Measurements from ENCODE around the gene NDRG2. TPM values are rescaled to one million over a fixed set of nuclear protein-coding genes. Genes with fewer than 3 reads are reported as not detected.
"Not testable (repeated sequence)": the region's sequence is repeated elsewhere in the genome, so short reads cannot be mapped to it uniquely, and the experiment has no call there.

The NDRG2 gene
- polyA plus RNA-seq, 4 donors: 44.5 to 129 (median 71.4) TPM

DNA sequence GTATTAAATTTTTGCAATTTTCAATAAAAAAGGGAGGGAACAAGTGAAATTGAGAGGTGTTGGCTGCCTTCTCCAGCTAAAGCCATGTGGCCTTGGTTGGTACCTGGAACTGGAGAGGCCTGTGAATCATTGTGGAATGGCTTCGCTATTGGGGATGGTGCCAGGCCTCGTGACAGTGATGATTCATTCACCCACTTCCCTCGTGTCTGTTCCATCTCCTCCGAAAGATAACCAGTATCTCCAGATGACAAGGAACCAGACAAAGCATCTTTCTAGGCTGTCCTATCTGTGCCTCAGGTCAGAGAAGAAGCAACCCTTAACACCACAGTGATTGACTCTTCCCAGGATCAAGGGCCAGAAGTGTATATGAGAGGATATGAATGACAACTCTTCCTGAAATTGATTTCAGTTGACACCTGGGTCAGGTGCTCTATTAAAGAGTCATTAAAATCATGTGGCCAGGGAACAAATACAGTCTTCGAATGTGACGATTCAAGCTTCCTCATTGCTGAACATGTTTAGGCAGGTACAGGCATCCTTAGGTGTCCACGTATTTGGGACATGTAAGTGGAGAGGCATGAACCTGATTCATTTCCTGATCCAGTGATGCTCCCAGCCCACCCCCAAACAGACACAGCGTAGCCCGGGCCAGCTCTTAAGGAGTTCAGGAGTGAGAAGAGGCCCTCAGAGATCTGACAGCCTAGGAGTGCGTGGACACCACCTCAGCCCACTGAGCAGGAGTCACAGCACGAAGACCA is 17.0 kb upstream of the NDRG2 start, which contains the start of gene RNASE7:
Gene RNASE7, plus strand, starts transcription at position 687 of the 758 bp plus-strand sequence. CDS start 631 bp downstream, outside the sequence.
- Histone ChIP-seq H3K4me3 (ENCODE audit: low read depth in 1 of 3, low read length in 3 of 3) (no peak within 1 kb of the TSS), H3K9me3 (ENCODE audit: control insufficient read depth in 2 of 2, insufficient read depth in 1 of 2, low read depth in 1 of 2, low read length in 1 of 2) (no peaks in the 10 kb centered on the region), H3K36me3 (ENCODE audit: control insufficient read depth in 3 of 3, insufficient read depth in 2 of 3, low read depth in 1 of 3, low read length in 3 of 3) (no peaks in the 10 kb centered on the region), H3K27ac (ENCODE audit: low read depth in 1 of 3, low read length in 2 of 3) (no peak within 1 kb of the TSS), H3K27me3 (ENCODE audit: control insufficient read depth in 3 of 3, insufficient read depth in 3 of 3, low read length in 3 of 3) (no peaks in the 10 kb centered on the region), H3K4me1 (ENCODE audit: control insufficient read depth in 3 of 3, insufficient read depth in 2 of 3, low read depth in 1 of 3, low read length in 2 of 3) (peaks cover 0 to 33% (median 5%) of the 10 kb centered on the region in 3 donors)
- 68 to 79% (median 78%) methylated on average over 11 of the region's 11 CpGs for WGBS, 3 donors
- DNase-seq (no peak), FAIRE-seq (no peak)

DNA sequence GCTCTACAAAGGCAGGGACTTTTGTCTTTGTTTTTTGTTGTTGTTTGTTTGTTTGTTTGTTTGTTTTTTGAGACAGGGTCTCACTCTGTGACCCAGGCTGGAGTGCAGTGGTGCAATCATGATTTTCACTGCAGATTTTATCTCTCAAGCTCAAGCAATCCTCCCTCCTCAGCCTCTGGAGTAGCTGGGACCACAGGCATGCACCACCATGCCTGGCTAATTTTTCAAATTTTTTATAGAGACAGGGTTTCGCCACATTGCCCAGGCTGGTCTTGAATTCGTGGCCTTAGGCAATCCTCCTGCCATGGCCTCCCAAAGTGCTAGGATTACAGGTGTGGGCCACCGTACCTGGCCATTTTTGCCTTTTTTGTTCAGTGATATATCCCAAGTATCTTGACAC is 16.1 kb upstream of the NDRG2 start:
- not testable (repeated sequence) for H3K36me3 ChIP-seq (ENCODE audit: control insufficient read depth in 3 of 3, insufficient read depth in 2 of 3, low read depth in 1 of 3, low read length in 3 of 3); DNase-seq; FAIRE-seq; H3K4me3 ChIP-seq (ENCODE audit: low read depth in 1 of 3, low read length in 3 of 3); H3K27me3 ChIP-seq (ENCODE audit: control insufficient read depth in 3 of 3, insufficient read depth in 3 of 3, low read length in 3 of 3); H3K27ac ChIP-seq (ENCODE audit: low read depth in 1 of 3, low read length in 2 of 3); H3K9me3 ChIP-seq (ENCODE audit: control insufficient read depth in 2 of 2, insufficient read depth in 1 of 2, low read depth in 1 of 2, low read length in 1 of 2)
- 73 to 83% (median 76%) methylated on average over 3 of the region's 3 CpGs for WGBS, 3 donors
- H3K4me1 ChIP-seq (ENCODE audit: control insufficient read depth in 3 of 3, insufficient read depth in 2 of 3, low read depth in 1 of 3, low read length in 2 of 3): peaks cover 0 to 37% (median 5%) of the 10 kb centered on the region in 3 donors

DNA sequence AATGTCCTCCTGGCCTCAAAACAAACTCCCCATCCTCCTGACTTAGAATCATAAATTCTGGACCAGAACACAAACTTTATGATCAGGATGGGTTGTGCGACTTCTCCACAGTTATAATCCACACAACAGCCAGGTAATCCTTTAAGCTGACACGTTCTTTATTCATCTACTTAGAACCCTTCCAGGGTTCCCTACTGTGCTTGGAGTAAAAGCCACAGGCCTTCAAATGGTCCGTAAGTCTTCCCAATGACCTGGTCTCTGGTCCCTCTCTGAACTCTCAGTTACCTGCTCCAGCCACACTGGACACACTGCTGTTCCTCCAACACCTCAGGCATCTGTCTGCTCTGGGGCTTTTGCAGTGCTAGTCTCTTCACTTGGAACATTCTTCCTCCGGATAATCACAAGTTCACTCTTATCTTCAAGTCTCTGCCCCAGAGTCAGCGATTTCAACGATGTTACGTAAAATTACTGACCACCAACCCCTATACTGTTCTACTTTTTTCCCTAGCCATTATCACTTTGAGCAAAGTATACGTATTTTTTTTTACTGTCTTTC is 15.6 kb upstream of the NDRG2 start:
- Histone ChIP-seq H3K27ac (ENCODE audit: low read depth in 1 of 3, low read length in 2 of 3) (no peak overlapping the region), H3K9me3 (ENCODE audit: control insufficient read depth in 2 of 2, insufficient read depth in 1 of 2, low read depth in 1 of 2, low read length in 1 of 2) (no peaks in the 10 kb centered on the region)
- no peak for FAIRE-seq

DNA sequence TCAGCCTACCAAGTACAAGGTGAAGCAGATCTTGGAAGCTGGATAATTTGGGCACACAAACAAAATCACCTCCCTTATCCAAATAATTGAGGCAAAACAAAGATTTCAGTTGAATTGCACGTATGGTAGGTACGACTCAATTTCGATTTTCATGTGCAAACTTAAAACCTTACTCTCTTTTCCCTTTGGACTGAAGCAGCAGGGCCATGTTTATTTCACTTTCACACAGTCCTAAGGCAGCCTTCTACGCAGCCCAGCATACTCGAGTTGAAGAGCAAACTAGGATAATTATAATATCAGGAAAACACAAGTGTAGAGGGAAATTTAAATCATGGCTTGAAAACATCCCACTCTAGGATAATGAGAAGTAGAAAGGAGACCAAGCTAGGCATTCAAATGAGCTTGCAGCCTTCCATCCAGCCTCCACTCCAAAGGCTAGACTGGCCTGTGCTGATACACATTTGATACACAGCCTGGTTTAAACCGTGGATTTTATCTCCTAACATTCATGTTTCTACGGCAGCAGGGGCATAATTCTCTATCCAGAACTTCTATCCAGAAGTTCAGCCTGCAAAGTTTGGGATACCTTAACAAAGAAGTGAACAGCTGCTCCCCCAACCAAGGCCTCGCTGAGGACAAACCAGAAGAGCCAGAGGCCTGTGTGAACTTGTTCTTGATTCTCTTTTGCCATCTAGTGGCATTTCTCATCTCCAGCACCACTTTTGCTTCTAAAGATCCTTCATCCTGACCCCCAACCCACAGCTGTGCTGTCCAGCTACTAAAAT is 14.9 kb upstream of the NDRG2 start:
- no peak for FAIRE-seq
- DNase-seq: peak; percentile 68 to 78
- peaks cover 0 to 37% (median 5%) of the 10 kb centered on the region in 3 donors for H3K4me1 ChIP-seq (ENCODE audit: control insufficient read depth in 3 of 3, insufficient read depth in 2 of 3, low read depth in 1 of 3, low read length in 2 of 3)
- no peaks in the 10 kb centered on the region for H3K36me3 ChIP-seq (ENCODE audit: control insufficient read depth in 3 of 3, insufficient read depth in 2 of 3, low read depth in 1 of 3, low read length in 3 of 3)
- H3K9me3 ChIP-seq (ENCODE audit: control insufficient read depth in 2 of 2, insufficient read depth in 1 of 2, low read depth in 1 of 2, low read length in 1 of 2): no peaks in the 10 kb centered on the region
- WGBS, 3 donors: 44 to 50% (median 45%) methylated on average over 8 of the region's 8 CpGs
- H3K27me3 ChIP-seq (ENCODE audit: control insufficient read depth in 3 of 3, insufficient read depth in 3 of 3, low read length in 3 of 3): no peaks in the 10 kb centered on the region
- H3K4me3 ChIP-seq (ENCODE audit: low read depth in 1 of 3, low read length in 3 of 3): no peak overlapping the region
- peak overlapping the region in 2 of 3 donors; percentile 30 to 69 for H3K27ac ChIP-seq (ENCODE audit: low read depth in 1 of 3, low read length in 2 of 3)

More for the DNA sequence above, 15.6 kb upstream of the NDRG2 start:
- 75 to 80% (median 77%) methylated on average over 8 of the region's 8 CpGs for WGBS, 3 donors
- Histone ChIP-seq H3K4me3 (ENCODE audit: low read depth in 1 of 3, low read length in 3 of 3) (no peak overlapping the region), H3K27me3 (ENCODE audit: control insufficient read depth in 3 of 3, insufficient read depth in 3 of 3, low read length in 3 of 3) (no peaks in the 10 kb centered on the region), H3K4me1 (ENCODE audit: control insufficient read depth in 3 of 3, insufficient read depth in 2 of 3, low read depth in 1 of 3, low read length in 2 of 3) (peaks cover 0 to 37% (median 5%) of the 10 kb centered on the region in 3 donors), H3K36me3 (ENCODE audit: control insufficient read depth in 3 of 3, insufficient read depth in 2 of 3, low read depth in 1 of 3, low read length in 3 of 3) (no peaks in the 10 kb centered on the region)
- no peak for DNase-seq

- peak overlapping the region in 2 of 3 donors; percentile 30 to 69 for H3K27ac ChIP-seq (ENCODE audit: low read depth in 1 of 3, low read length in 2 of 3)
- no peaks in the 10 kb centered on the region for H3K36me3 ChIP-seq (ENCODE audit: control insufficient read depth in 3 of 3, insufficient read depth in 2 of 3, low read depth in 1 of 3, low read length in 3 of 3)
- peaks cover 0 to 34% (median 5%) of the 10 kb centered on the region in 3 donors for H3K4me1 ChIP-seq (ENCODE audit: control insufficient read depth in 3 of 3, insufficient read depth in 2 of 3, low read depth in 1 of 3, low read length in 2 of 3)
- DNase-seq (peak; percentile 69 to 76), FAIRE-seq (no peak)
- no peaks in the 10 kb centered on the region for H3K9me3 ChIP-seq (ENCODE audit: control insufficient read depth in 2 of 2, insufficient read depth in 1 of 2, low read depth in 1 of 2, low read length in 1 of 2)
- WGBS, 3 donors: 12 to 25% (median 20%) methylated on average over 10 of the region's 10 CpGs
- no peak overlapping the region for H3K4me3 ChIP-seq (ENCODE audit: low read depth in 1 of 3, low read length in 3 of 3)
- no peaks in the 10 kb centered on the region for H3K27me3 ChIP-seq (ENCODE audit: control insufficient read depth in 3 of 3, insufficient read depth in 3 of 3, low read length in 3 of 3)
Observed at GRCh38 chr14:21038441-21039422, 13.9 kb upstream of the NDRG2 start.

GRCh38 chr14:21037156-21037555 is 12.3 kb upstream of the NDRG2 start:
- H3K4me3 ChIP-seq (ENCODE audit: low read depth in 1 of 3, low read length in 3 of 3): no peak overlapping the region
- H3K9me3 ChIP-seq (ENCODE audit: control insufficient read depth in 2 of 2, insufficient read depth in 1 of 2, low read depth in 1 of 2, low read length in 1 of 2): no peaks in the 10 kb centered on the region
- WGBS, 3 donors: 84 to 92% (median 89%) methylated on average over 3 of the region's 3 CpGs
- H3K4me1 ChIP-seq (ENCODE audit: control insufficient read depth in 3 of 3, insufficient read depth in 2 of 3, low read depth in 1 of 3, low read length in 2 of 3): peaks cover 0 to 29% (median 0%) of the 10 kb centered on the region in 3 donors
- FAIRE-seq (no peak), DNase-seq (no peak)
- H3K27me3 ChIP-seq (ENCODE audit: control insufficient read depth in 3 of 3, insufficient read depth in 3 of 3, low read length in 3 of 3): no peaks in the 10 kb centered on the region
- no peak overlapping the region for H3K27ac ChIP-seq (ENCODE audit: low read depth in 1 of 3, low read length in 2 of 3)
- no peaks in the 10 kb centered on the region for H3K36me3 ChIP-seq (ENCODE audit: control insufficient read depth in 3 of 3, insufficient read depth in 2 of 3, low read depth in 1 of 3, low read length in 3 of 3)

DNA sequence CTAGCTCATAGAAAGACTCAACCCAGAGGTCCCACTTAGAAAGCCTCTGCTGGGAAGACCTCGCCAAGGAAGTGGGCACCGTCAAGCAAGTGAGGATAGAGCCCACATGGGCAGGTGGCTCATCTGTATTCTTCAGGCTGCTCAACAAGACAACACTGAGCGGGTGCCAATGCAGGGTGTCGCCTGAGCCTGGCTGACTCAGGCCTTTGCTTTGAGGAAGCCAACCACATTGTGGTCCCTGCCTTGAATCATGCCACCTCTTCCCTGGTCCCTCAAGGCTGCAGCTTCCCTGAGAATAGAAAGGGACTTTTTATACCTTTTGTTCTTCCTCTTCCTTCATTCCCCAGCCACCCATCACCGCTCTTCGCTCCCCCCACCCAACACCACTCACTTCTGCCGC is 11.9 kb upstream of the NDRG2 start:
- WGBS, 3 donors: 89 to 95% (median 91%) methylated on average over 7 of the region's 7 CpGs
- no peak for FAIRE-seq

More for the DNA sequence above, 11.9 kb upstream of the NDRG2 start:
- Histone ChIP-seq H3K4me3 (ENCODE audit: low read depth in 1 of 3, low read length in 3 of 3) (no peak overlapping the region), H3K27ac (ENCODE audit: low read depth in 1 of 3, low read length in 2 of 3) (no peak overlapping the region), H3K36me3 (ENCODE audit: control insufficient read depth in 3 of 3, insufficient read depth in 2 of 3, low read depth in 1 of 3, low read length in 3 of 3) (no peaks in the 10 kb centered on the region), H3K27me3 (ENCODE audit: control insufficient read depth in 3 of 3, insufficient read depth in 3 of 3, low read length in 3 of 3) (no peaks in the 10 kb centered on the region), H3K9me3 (ENCODE audit: control insufficient read depth in 2 of 2, insufficient read depth in 1 of 2, low read depth in 1 of 2, low read length in 1 of 2) (no peaks in the 10 kb centered on the region), H3K4me1 (ENCODE audit: control insufficient read depth in 3 of 3, insufficient read depth in 2 of 3, low read depth in 1 of 3, low read length in 2 of 3) (peaks cover 0 to 29% (median 0%) of the 10 kb centered on the region in 3 donors)
- no peak for DNase-seq

Measured in small intestine (tissue), 7 donors.